ENCODE results near the gene RAB7B. TPM values are rescaled to one million over a fixed set of nuclear protein-coding genes. Genes with fewer than 3 reads are reported as not detected.

RAB7B gene
- total RNA-seq, 1 donor from 2014 or later: 0.13 TPM

DNA sequence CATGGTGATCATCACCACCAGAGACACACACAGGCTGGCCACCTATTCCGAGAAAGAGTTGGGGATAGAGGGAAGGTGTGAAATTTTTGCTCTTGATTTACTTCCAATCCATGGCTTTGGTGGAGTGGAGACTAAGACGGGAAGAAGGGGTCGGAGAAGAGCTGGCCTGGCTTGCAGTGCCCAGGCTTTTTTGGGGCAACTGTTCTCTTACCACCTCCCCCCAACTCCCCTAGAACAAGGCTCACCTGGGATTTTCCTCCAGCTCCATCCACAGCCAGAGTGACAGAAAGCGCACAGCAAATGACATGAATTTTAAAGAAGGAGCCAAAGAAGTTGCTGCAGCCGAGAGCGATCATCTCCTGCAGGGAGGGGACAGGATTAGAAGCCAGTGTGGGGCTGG, 75.9 kb downstream of the RAB7B start:
- TF ChIP-seq, protein P1, sequence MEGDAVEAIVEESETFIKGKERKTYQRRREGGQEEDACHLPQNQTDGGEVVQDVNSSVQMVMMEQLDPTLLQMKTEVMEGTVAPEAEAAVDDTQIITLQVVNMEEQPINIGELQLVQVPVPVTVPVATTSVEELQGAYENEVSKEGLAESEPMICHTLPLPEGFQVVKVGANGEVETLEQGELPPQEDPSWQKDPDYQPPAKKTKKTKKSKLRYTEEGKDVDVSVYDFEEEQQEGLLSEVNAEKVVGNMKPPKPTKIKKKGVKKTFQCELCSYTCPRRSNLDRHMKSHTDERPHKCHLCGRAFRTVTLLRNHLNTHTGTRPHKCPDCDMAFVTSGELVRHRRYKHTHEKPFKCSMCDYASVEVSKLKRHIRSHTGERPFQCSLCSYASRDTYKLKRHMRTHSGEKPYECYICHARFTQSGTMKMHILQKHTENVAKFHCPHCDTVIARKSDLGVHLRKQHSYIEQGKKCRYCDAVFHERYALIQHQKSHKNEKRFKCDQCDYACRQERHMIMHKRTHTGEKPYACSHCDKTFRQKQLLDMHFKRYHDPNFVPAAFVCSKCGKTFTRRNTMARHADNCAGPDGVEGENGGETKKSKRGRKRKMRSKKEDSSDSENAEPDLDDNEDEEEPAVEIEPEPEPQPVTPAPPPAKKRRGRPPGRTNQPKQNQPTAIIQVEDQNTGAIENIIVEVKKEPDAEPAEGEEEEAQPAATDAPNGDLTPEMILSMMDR (IDR thresholded peaks at IDR 0.05; ENCODE audit: insufficient read depth, low read length, poor library complexity, severe bottlenecking): no peak
- Histone ChIP-seq H3K4me3 (ENCODE audit: low read depth, low read length) (no peak overlapping the region), H3K27me3 (ENCODE audit: control insufficient read depth, insufficient read depth, low read length) (no peaks in the 10 kb centered on the region), H3K36me3 (ENCODE audit: control insufficient read depth, insufficient read depth, low read length) (no peaks in the 10 kb centered on the region)
- DNase-seq (ENCODE audit: low read depth): no peak

Other genes starting within 250 kb of the RAB7B start
- gene RAB29, start 227.9 kb downstream of the RAB7B start, total RNA-seq: 21.6 and 24.4 TPM in 2 replicates
- gene SLC41A1, start 190.2 kb downstream of the RAB7B start, total RNA-seq: 17.2 and 20.9 TPM in 2 replicates
- gene PM20D1, start 153.3 kb downstream of the RAB7B start, total RNA-seq: 0.04 and 1.8 TPM in 2 replicates
- gene SLC26A9, start 59.9 kb downstream of the RAB7B start, total RNA-seq: not detected in 2 replicates
- not detected in 2 replicates for gene CTSE, start 20.5 kb upstream of the RAB7B start, total RNA-seq
- 0.42 and 0.82 TPM in 2 replicates for gene RHEX, start 49.8 kb upstream of the RAB7B start, total RNA-seq
- not detected in 2 replicates for gene AVPR1B, start 114.0 kb upstream of the RAB7B start, total RNA-seq
- gene FAM72A, start 199.4 kb upstream of the RAB7B start, total RNA-seq: 1.6 and 2.7 TPM in 2 replicates
- gene SRGAP2, start 200.1 kb upstream of the RAB7B start, total RNA-seq: 42.1 and 44.5 TPM in 2 replicates